ENCODE data around the gene SPRYD7.
"Not testable (repeated sequence)": the region's sequence is repeated elsewhere in the genome, so short reads cannot be mapped to it uniquely, and the experiment has no call there.

The SPRYD7 gene

GRCh38 chr13:49932868-49933267 is 3.3 kb downstream of the SPRYD7 start:
- DNase-seq (ENCODE audit: low spot score) = no peak

GRCh38 chr13:49932066-49932465 is 4.1 kb downstream of the SPRYD7 start:
- DNase-seq (ENCODE audit: low spot score) = no peak

- DNase-seq (ENCODE audit: low spot score) = no peak
Measured at GRCh38 chr13:49927755-49928154, 8.4 kb downstream of the SPRYD7 start.

GRCh38 chr13:49925881-49926418 is 10.2 kb downstream of the SPRYD7 start:
- DNase-seq (ENCODE audit: low spot score) = no peak

GRCh38 chr13:49922301-49922700 is 13.8 kb downstream of the SPRYD7 start:
- no peak for DNase-seq (ENCODE audit: low spot score)

GRCh38 chr13:49920969-49921368 is 15.2 kb downstream of the SPRYD7 start:
- DNase-seq (ENCODE audit: low spot score) = not testable (repeated sequence)

- DNase-seq (ENCODE audit: low spot score) = not testable (repeated sequence)
Measured at GRCh38 chr13:49918106-49918505, 18.0 kb downstream of the SPRYD7 start.

- no peak for DNase-seq (ENCODE audit: low spot score)
Measured at GRCh38 chr13:49914947-49915346, 21.2 kb downstream of the SPRYD7 start.

- DNase-seq (ENCODE audit: low spot score) = no peak
Measured at GRCh38 chr13:49908637-49909036, 27.5 kb downstream of the SPRYD7 start.

- no peak for DNase-seq (ENCODE audit: low spot score)
Measured at GRCh38 chr13:49904729-49905456, 31.2 kb downstream of the SPRYD7 start.

GRCh38 chr13:49898792-49899191 is 37.3 kb downstream of the SPRYD7 start:
- no peak for DNase-seq (ENCODE audit: low spot score)

- no peak for DNase-seq (ENCODE audit: low spot score)
Measured at GRCh38 chr13:49897713-49898112, 38.4 kb downstream of the SPRYD7 start.

GRCh38 chr13:49895826-49896225 is 40.3 kb downstream of the SPRYD7 start:
- no peak for DNase-seq (ENCODE audit: low spot score)

GRCh38 chr13:49893591-49893990 is 42.5 kb downstream of the SPRYD7 start:
- DNase-seq (ENCODE audit: low spot score) = no peak

- no peak for DNase-seq (ENCODE audit: low spot score)
Measured at GRCh38 chr13:49890376-49890775, 45.8 kb downstream of the SPRYD7 start.

GRCh38 chr13:49878682-49879081 is 57.5 kb downstream of the SPRYD7 start:
- no peak for DNase-seq (ENCODE audit: low spot score)

GRCh38 chr13:49877629-49878218 is 58.4 kb downstream of the SPRYD7 start:
- no peak for DNase-seq (ENCODE audit: low spot score)

GRCh38 chr13:49874430-49874829 is 61.7 kb downstream of the SPRYD7 start:
- no peak for DNase-seq (ENCODE audit: low spot score)

GRCh38 chr13:49869519-49869918 is 66.6 kb downstream of the SPRYD7 start:
- DNase-seq (ENCODE audit: low spot score) = no peak

- DNase-seq (ENCODE audit: low spot score) = no peak
Measured at GRCh38 chr13:49867834-49868233, 68.3 kb downstream of the SPRYD7 start.

GRCh38 chr13:49865218-49865617 is 70.9 kb downstream of the SPRYD7 start:
- no peak for DNase-seq (ENCODE audit: low spot score)

GRCh38 chr13:49864509-49864908 is 71.6 kb downstream of the SPRYD7 start:
- no peak for DNase-seq (ENCODE audit: low spot score)
